ENCODE data around the gene E2F2. TPM values are rescaled to one million over a fixed set of nuclear protein-coding genes. Genes with fewer than 3 reads are reported as not detected.

The E2F2 gene
- total and polyA plus RNA-seq, 2 of the 13 experiments (the other 11 are each of a cell fraction or from before 2014, with no cell fraction given) = 0.65 to 6.6 TPM

DNA sequence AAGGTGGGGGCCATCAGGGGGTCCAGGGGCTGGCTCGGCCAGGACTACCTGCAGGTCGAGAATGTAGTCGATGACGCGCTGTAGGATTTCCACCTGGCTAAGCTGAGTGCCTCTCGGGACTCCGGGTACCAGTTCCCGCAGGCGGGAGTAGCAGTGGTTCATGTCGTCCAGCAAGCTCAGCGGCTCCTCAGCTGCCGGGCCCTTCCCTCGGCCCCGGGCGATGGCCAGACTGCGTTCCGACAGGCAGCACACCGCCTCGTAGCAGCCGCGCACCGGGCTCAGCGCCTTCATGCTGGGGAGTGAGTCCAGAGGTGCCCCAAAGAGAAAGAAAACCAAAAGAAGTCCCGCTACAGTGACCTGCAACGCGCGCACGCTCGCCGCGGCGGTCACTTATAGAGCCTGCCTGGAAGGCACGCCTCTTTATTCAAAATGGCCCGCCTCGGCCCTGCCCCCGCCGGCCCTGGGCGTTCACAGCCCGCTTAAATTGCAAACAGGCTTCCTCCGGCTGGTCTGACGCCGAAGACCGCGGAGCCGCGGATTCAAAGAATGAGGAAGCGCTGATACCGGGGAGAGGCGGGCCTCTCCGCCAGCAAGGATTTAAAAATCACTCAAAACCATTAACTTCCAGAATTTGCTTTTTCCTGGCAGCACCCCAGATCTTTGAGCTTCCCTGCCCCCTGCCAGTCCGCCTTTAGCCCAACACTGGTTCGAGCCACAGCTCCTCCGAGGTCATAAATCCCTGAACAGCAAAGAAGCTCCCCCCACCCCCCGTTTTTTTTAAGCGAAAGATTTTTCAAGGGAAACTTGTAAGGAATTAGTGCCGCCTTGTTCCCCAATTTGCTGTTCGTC, 28.3 kb upstream of the E2F2 start, which contains the start of gene ID3 (continued):
- TF ChIP-seq, protein P1, sequence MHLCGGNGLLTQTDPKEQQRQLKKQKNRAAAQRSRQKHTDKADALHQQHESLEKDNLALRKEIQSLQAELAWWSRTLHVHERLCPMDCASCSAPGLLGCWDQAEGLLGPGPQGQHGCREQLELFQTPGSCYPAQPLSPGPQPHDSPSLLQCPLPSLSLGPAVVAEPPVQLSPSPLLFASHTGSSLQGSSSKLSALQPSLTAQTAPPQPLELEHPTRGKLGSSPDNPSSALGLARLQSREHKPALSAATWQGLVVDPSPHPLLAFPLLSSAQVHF (CRISPR knock-in tag; IDR thresholded peaks at IDR 0.05) = no peak
- TF ChIP-seq ZNF615 (CRISPR knock-in tag; IDR thresholded peaks at IDR 0.05; ENCODE audit: borderline replicate concordance) (0 out of 2 replicates have a peak, but pooled peaks have one; percentile 69), ZNF841 (CRISPR knock-in tag; IDR thresholded peaks at IDR 0.05; ENCODE audit: borderline replicate concordance) (no peak), ZNF260 (CRISPR knock-in tag; IDR thresholded peaks at IDR 0.05; ENCODE audit: borderline replicate concordance, low read depth) (no peak), NR2C2 (CRISPR knock-in tag; IDR thresholded peaks at IDR 0.05; ENCODE audit: borderline replicate concordance) (no peak), ZNF138 (CRISPR knock-in tag; IDR thresholded peaks at IDR 0.05; ENCODE audit: low read depth) (no peak), NONO (IDR thresholded peaks at IDR 0.05) (no peak), NONO (CRISPR knock-in tag; conservative IDR thresholded peaks at IDR 0.05) (peak; percentile 57; the same call in 1 of the 2 replicates), TCF12 (IDR thresholded peaks at IDR 0.05) (no peak), TCF12 (CRISPR knock-in tag; IDR thresholded peaks at IDR 0.05) (0 out of 2 replicates have a peak, but pooled peaks have one; percentile 80), SIN3A (IDR thresholded peaks at IDR 0.05; ENCODE audit: borderline replicate concordance, low read depth, low read length) (no peak; the same call in 1 of the 2 replicates), ZBTB7B (CRISPR knock-in tag; IDR thresholded peaks at IDR 0.05) (0 out of 2 replicates have a peak, but pooled peaks have one; percentile 25), ZNF44 (CRISPR knock-in tag; IDR thresholded peaks at IDR 0.05) (no peak), PCBP2 (optimal IDR thresholded peaks at IDR 0.05; ENCODE audit: low read depth, low read length, poor library complexity, severe bottlenecking) (no peak), YEATS2 (CRISPR knock-in tag; IDR thresholded peaks at IDR 0.05; ENCODE audit: borderline replicate concordance) (no peak), NFIC (IDR thresholded peaks at IDR 0.05; ENCODE audit: low read length) (no peak), RARA (CRISPR knock-in tag; IDR thresholded peaks at IDR 0.05) (no peak), ZNF616 (CRISPR knock-in tag; IDR thresholded peaks at IDR 0.05; ENCODE audit: low read depth) (no peak; the same call in 1 of the 2 replicates), ZIK1 (CRISPR knock-in tag; IDR thresholded peaks at IDR 0.05; ENCODE audit: borderline replicate concordance, low read depth) (no peak)
- TF ChIP-seq, protein P2, sequence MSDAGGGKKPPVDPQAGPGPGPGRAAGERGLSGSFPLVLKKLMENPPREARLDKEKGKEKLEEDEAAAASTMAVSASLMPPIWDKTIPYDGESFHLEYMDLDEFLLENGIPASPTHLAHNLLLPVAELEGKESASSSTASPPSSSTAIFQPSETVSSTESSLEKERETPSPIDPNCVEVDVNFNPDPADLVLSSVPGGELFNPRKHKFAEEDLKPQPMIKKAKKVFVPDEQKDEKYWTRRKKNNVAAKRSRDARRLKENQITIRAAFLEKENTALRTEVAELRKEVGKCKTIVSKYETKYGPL (CRISPR knock-in tag; IDR thresholded peaks at IDR 0.05) = peak; percentile 70; the same call in 1 of the 2 replicates
- TF ChIP-seq, protein P3, sequence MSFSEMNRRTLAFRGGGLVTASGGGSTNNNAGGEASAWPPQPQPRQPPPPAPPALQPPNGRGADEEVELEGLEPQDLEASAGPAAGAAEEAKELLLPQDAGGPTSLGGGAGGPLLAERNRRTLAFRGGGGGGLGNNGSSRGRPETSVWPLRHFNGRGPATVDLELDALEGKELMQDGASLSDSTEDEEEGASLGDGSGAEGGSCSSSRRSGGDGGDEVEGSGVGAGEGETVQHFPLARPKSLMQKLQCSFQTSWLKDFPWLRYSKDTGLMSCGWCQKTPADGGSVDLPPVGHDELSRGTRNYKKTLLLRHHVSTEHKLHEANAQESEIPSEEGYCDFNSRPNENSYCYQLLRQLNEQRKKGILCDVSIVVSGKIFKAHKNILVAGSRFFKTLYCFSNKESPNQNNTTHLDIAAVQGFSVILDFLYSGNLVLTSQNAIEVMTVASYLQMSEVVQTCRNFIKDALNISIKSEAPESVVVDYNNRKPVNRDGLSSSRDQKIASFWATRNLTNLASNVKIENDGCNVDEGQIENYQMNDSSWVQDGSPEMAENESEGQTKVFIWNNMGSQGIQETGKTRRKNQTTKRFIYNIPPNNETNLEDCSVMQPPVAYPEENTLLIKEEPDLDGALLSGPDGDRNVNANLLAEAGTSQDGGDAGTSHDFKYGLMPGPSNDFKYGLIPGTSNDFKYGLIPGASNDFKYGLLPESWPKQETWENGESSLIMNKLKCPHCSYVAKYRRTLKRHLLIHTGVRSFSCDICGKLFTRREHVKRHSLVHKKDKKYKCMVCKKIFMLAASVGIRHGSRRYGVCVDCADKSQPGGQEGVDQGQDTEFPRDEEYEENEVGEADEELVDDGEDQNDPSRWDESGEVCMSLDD (CRISPR knock-in tag; IDR thresholded peaks at IDR 0.05; ENCODE audit: borderline replicate concordance) = peak; percentile 46; the same call in 1 of the 2 replicates
- TF ChIP-seq, protein P4, sequence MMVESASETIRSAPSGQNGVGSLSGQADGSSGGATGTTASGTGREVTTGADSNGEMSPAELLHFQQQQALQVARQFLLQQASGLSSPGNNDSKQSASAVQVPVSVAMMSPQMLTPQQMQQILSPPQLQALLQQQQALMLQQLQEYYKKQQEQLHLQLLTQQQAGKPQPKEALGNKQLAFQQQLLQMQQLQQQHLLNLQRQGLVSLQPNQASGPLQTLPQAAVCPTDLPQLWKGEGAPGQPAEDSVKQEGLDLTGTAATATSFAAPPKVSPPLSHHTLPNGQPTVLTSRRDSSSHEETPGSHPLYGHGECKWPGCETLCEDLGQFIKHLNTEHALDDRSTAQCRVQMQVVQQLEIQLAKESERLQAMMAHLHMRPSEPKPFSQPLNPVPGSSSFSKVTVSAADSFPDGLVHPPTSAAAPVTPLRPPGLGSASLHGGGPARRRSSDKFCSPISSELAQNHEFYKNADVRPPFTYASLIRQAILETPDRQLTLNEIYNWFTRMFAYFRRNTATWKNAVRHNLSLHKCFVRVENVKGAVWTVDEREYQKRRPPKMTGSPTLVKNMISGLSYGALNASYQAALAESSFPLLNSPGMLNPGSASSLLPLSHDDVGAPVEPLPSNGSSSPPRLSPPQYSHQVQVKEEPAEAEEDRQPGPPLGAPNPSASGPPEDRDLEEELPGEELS (CRISPR knock-in tag; IDR thresholded peaks at IDR 0.05) = peak; percentile 32; the same call in 1 of the 2 replicates
- TF ChIP-seq, protein P5, sequence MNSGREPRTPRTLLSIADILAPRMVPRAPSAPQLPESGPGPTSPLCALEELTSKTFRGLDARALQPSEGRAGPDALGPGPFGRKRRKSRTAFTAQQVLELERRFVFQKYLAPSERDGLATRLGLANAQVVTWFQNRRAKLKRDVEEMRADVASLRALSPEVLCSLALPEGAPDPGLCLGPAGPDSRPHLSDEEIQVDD (CRISPR knock-in tag; IDR thresholded peaks at IDR 0.05; ENCODE audit: borderline replicate concordance) = no peak

All from HepG2 (cell line).